ENCODE results near the gene SPATA2.
"Not testable (repeated sequence)": the region's sequence is repeated elsewhere in the genome, so short reads cannot be mapped to it uniquely, and the experiment has no call there.

SPATA2 gene, protein sequence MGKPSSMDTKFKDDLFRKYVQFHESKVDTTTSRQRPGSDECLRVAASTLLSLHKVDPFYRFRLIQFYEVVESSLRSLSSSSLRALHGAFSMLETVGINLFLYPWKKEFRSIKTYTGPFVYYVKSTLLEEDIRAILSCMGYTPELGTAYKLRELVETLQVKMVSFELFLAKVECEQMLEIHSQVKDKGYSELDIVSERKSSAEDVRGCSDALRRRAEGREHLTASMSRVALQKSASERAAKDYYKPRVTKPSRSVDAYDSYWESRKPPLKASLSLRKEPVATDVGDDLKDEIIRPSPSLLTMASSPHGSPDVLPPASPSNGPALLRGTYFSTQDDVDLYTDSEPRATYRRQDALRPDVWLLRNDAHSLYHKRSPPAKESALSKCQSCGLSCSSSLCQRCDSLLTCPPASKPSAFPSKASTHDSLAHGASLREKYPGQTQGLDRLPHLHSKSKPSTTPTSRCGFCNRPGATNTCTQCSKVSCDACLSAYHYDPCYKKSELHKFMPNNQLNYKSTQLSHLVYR

DNA sequence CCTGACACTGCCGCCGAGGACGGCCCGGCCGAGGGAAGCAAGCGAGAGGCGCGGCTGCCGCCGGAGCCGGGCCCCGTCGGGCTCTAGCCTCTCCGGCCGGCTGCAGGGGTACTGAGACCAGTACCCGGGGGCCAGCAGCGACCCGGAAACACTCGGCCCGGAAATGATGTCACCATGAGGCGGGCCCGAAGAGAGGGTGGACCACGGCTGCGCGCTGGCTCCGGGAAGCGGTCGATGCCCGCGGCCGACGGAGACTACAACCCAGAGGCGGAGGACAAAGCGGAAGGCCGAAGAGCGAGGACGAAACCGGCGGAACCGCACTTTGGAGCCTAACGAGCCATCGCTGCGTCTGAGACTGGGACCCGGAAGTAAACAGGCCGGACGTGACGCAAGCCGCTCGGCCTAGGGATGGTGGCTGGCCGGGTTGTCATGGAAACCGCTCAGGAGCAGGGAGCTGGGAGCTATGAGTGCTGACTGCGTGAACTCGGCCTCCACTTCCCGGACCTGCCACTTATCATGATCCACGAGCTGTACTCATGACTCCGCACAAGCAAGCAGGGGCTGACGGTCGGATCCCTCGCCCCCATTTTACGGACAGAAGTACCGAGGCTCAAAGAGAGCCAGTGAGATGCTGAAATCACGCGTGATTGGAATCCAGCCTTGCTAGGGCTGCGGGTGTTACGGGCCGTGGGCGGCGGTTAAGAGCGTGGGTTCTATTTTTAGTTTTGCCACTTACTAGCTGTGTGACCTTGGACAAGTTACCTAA is at the start of gene SPATA2:
Gene SPATA2, minus strand, starts transcription at position 150 of the 766 bp plus-strand sequence. CDS start 7,039 bp downstream, outside the sequence.
- no peaks in the 10 kb centered on the region for H3K9me3 Mint-ChIP-seq
- peak; percentile 86 for ATAC-seq
- DNase-seq (ENCODE audit: low spot score in 2 of 2), result peak; percentile 86 to 97
- peak within 1 kb of the TSS; percentile 92 for H3K4me3 Mint-ChIP-seq
- H3K4me1 Mint-ChIP-seq, result peaks cover 46% of the 10 kb centered on the region
- H3K27ac Mint-ChIP-seq, result peak within 1 kb of the TSS; percentile 100
- peaks cover 18% of the 10 kb centered on the region for H3K36me3 Mint-ChIP-seq

- Mint-ChIP-seq H3K9me3 (no peaks in the 10 kb centered on the region), H3K27ac (no peak overlapping the region), H3K4me3 (no peak overlapping the region), H3K36me3 (peaks cover 34% of the 10 kb centered on the region), H3K4me1 (peaks cover 25% of the 10 kb centered on the region)
- DNase-seq (ENCODE audit: low spot score in 2 of 2), result no peak
- no peak for ATAC-seq
These were observed 46.1 kb upstream of the SPATA2 start for GRCh38 chr20:49961413-49961812.

DNA sequence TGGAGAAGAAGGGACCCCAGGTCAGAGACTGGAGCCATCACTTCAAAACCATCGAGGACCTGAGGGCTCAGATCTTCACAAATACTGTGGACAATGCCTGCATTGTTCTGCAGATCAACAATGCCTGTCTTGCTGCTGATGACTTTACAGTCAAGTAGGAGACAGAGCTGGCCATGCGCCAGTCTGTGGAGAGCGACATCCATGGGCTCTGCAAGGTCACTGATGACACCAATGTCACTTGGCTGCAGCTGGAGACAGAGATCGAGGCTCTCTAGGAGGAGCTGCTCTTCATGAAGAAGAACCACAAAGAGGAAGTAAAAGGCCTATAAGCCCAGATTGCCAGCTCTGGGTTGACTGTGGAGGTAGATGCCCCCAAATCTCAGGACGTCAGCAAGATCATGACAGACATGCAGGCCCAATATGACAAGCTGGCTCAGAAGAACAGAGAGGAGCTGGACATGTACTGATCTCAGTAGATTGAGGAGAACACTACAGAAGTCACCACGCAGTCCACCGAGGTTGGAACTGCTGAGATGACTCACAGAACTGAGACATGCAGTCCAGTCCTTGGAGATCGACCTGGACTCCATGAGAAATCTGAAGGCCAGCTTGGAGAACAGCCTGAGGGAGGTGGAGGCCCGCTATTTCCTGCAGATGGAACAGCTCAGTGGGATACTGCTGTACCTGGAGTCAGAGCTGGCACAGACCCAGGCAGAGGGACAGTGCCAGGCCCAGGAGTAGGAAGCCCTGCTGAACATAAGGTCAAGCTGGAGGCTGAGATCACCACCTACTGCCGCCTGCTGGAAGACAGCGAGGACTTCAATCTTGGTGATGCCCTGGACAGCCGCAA is 42.0 kb upstream of the SPATA2 start:
- not testable (repeated sequence) for ATAC-seq; DNase-seq (ENCODE audit: low spot score in 2 of 2); H3K9me3 Mint-ChIP-seq
- Mint-ChIP-seq H3K36me3 (peaks cover 64% of the 10 kb centered on the region), H3K4me3 (peak overlapping the region; percentile 69), H3K27ac (peak overlapping the region; percentile 95), H3K4me1 (peaks cover 29% of the 10 kb centered on the region)

- Mint-ChIP-seq H3K4me3 (no peak overlapping the region), H3K4me1 (peaks cover 33% of the 10 kb centered on the region), H3K27ac (peak overlapping the region; percentile 95), H3K9me3 (no peaks in the 10 kb centered on the region), H3K36me3 (peaks cover 70% of the 10 kb centered on the region)
- DNase-seq (ENCODE audit: low spot score in 2 of 2) (no peak), ATAC-seq (no peak)
These were observed 41.4 kb upstream of the SPATA2 start for GRCh38 chr20:49956689-49957088.

DNA sequence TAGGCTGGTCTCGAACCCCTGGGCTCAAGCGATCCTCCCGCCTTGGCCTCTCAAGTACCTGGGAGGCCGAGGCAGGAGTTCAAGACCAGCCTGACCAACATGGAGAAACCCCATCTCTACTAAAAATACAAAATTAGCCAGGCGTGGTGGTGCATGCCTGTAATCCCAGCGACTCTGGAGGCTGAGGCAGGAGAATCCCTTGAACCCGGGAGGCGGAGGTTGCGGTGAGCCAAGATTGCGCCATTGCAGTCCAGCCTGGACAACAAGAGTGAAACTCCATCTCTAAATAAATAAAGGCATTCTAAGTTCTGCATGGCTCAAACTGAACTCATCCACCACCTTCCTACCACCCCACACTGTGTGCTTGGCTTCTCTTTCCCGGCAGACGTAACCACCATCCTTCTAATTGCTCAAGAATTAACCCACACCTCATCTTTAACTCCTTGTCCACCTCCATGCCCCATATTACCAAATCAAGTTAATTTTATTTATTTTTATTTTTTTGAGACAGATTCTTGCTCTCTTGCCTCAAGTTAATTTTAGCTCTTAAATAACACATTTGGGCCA is 40.6 kb upstream of the SPATA2 start:
- H3K4me1 Mint-ChIP-seq, result peaks cover 40% of the 10 kb centered on the region
- H3K4me3 Mint-ChIP-seq; DNase-seq (ENCODE audit: low spot score in 2 of 2); ATAC-seq; H3K9me3 Mint-ChIP-seq; H3K27ac Mint-ChIP-seq: not testable (repeated sequence)
- peaks cover 78% of the 10 kb centered on the region for H3K36me3 Mint-ChIP-seq

GRCh38 chr20:49955167-49955566 is 39.8 kb upstream of the SPATA2 start:
- no peak for ATAC-seq
- H3K36me3 Mint-ChIP-seq, result peaks cover 86% of the 10 kb centered on the region
- no peak for DNase-seq (ENCODE audit: low spot score in 2 of 2)
- H3K9me3 Mint-ChIP-seq, result no peaks in the 10 kb centered on the region
- peak overlapping the region; percentile 72 for H3K27ac Mint-ChIP-seq
- H3K4me3 Mint-ChIP-seq, result no peak overlapping the region
- peaks cover 45% of the 10 kb centered on the region for H3K4me1 Mint-ChIP-seq

DNA sequence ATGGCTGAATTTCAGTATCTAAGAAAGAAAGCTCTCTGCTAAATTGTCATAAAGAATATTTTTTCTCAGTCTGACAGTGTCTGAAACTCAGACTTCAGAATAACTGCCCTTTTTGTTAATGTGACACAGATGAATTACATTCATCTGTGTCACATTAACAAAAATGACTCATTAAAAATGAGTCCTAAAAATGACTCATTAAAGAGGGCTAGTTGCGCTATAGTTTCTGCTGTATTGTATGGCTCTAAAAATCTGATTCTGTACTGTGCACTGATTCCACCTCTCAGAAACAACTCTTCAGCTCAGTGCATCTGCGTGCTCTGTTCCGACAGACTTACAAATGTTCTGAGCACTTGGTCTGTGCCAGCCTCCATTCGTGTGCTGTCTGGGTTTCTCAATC is 35.8 kb upstream of the SPATA2 start:
- H3K4me3 Mint-ChIP-seq, result peak overlapping the region; percentile 13
- DNase-seq (ENCODE audit: low spot score in 2 of 2) (no peak), ATAC-seq (peak; percentile 97)
- H3K27ac Mint-ChIP-seq, result peak overlapping the region; percentile 74
- H3K9me3 Mint-ChIP-seq, result no peaks in the 10 kb centered on the region
- peaks cover 99% of the 10 kb centered on the region for H3K36me3 Mint-ChIP-seq
- H3K4me1 Mint-ChIP-seq, result peaks cover 36% of the 10 kb centered on the region

DNA sequence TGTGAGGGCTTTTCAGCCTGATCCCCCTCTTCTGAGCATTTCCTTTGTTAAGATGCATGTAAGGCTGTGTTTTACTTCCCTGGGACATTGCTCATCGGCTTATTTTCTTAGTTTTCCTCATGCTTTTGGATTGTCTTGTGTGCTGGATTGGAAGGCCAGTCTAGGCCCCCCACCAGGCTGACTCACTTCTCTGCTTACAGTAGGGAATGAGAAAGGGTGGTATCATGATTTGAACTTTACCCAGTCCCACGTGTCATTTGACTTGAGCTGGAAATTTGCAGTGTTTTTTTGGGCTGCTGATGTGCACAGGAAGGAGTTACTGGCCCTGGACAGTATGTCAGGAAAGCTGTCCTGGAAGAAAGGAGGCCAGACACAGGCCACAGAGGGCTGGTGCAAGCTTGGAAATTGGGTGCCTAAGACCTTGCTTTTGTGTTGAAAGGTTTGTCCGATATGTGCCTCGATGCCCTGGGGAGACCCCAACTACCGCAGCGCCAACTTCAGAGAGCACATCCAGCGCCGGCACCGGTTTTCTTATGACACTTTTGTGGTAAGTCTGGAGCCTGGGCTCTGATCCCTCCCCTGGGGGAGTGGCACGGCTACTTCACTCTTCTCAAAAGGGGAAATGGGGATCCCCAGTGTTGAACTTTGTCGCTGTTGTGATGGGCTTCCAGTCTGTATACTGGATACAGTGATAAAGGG is 33.6 kb upstream of the SPATA2 start:
- no peak overlapping the region for H3K4me3 Mint-ChIP-seq
- H3K9me3 Mint-ChIP-seq, result no peaks in the 10 kb centered on the region
- ATAC-seq (no peak), DNase-seq (ENCODE audit: low spot score in 2 of 2) (no peak)
- H3K4me1 Mint-ChIP-seq, result peaks cover 43% of the 10 kb centered on the region
- peaks cover 100% of the 10 kb centered on the region for H3K36me3 Mint-ChIP-seq
- peak overlapping the region; percentile 56 for H3K27ac Mint-ChIP-seq

- H3K27ac Mint-ChIP-seq, result peak overlapping the region; percentile 29
- H3K9me3 Mint-ChIP-seq, result no peaks in the 10 kb centered on the region
- no peak overlapping the region for H3K4me3 Mint-ChIP-seq
- ATAC-seq, result no peak
- peaks cover 43% of the 10 kb centered on the region for H3K4me1 Mint-ChIP-seq
- no peak for DNase-seq (ENCODE audit: low spot score in 2 of 2)
- H3K36me3 Mint-ChIP-seq, result peaks cover 100% of the 10 kb centered on the region
These were observed 32.8 kb upstream of the SPATA2 start for GRCh38 chr20:49948178-49948577.

- H3K27ac Mint-ChIP-seq, result no peak overlapping the region
- peaks cover 100% of the 10 kb centered on the region for H3K36me3 Mint-ChIP-seq
- DNase-seq (ENCODE audit: low spot score in 2 of 2), result no peak
- H3K4me3 Mint-ChIP-seq, result no peak overlapping the region
- peaks cover 36% of the 10 kb centered on the region for H3K4me1 Mint-ChIP-seq
- ATAC-seq, result no peak
- no peaks in the 10 kb centered on the region for H3K9me3 Mint-ChIP-seq
These were observed 30.6 kb upstream of the SPATA2 start for GRCh38 chr20:49945701-49946477.

- no peak for ATAC-seq
- H3K9me3 Mint-ChIP-seq, result no peaks in the 10 kb centered on the region
- H3K4me1 Mint-ChIP-seq, result peaks cover 34% of the 10 kb centered on the region
- no peak for DNase-seq (ENCODE audit: low spot score in 2 of 2)
- H3K36me3 Mint-ChIP-seq, result peaks cover 100% of the 10 kb centered on the region
- no peak overlapping the region for H3K27ac Mint-ChIP-seq
- no peak overlapping the region for H3K4me3 Mint-ChIP-seq
These were observed 30.0 kb upstream of the SPATA2 start for GRCh38 chr20:49945306-49945700.

- DNase-seq (ENCODE audit: low spot score in 2 of 2) (no peak), ATAC-seq (no peak)
- Mint-ChIP-seq H3K27ac (no peak overlapping the region), H3K36me3 (peaks cover 96% of the 10 kb centered on the region), H3K9me3 (no peaks in the 10 kb centered on the region), H3K4me3 (no peak overlapping the region), H3K4me1 (peaks cover 38% of the 10 kb centered on the region)
These were observed 27.6 kb upstream of the SPATA2 start for GRCh38 chr20:49942942-49943341.

DNA sequence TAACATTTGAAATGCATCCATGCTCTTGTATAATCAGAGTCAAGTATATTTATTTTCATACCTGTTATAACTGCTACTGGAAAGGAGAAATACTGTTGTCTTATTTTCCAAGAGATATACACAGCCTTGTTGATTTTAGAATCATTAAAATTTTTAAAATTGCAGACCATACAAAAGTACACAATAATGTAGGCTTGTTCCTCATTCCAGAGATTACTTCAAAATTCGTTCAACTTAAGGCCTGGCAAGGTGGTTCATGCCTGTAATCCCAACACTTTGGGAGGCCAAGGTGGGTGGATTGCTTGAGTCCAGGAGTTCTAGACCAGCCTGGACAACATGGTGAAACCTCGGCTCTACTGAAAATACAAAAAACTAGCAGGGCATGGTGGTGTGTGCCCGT is 27.0 kb upstream of the SPATA2 start:
- ATAC-seq (no peak), DNase-seq (ENCODE audit: low spot score in 2 of 2) (no peak)
- H3K27ac Mint-ChIP-seq, result no peak overlapping the region
- no peak overlapping the region for H3K4me3 Mint-ChIP-seq
- peaks cover 90% of the 10 kb centered on the region for H3K36me3 Mint-ChIP-seq
- no peaks in the 10 kb centered on the region for H3K9me3 Mint-ChIP-seq
- H3K4me1 Mint-ChIP-seq, result peaks cover 42% of the 10 kb centered on the region
